Ectodermal cell (in vitro differentiated cells): ENCODE data around the gene ECT2L.

Source experiments
- H3K27ac ChIP-seq: 2 replicates; pipeline ENCODE4 v1.7.0; 2013; ENCODE audit warnings: mild to moderate bottlenecking, low read depth, low read length; ENCODE audit not compliant: insufficient read depth, poor library complexity, severe bottlenecking
- H3K27me3 ChIP-seq: 2 replicates; pipeline ENCODE4 v1.7.0; 2013; ENCODE audit warnings: mild to moderate bottlenecking, low read length; ENCODE audit not compliant: insufficient read depth, control insufficient read depth, poor library complexity, severe bottlenecking
- H3K36me3 ChIP-seq: one replicate; pipeline ENCODE4 v1.7.0; 2013; ENCODE audit warnings: low read length; ENCODE audit not compliant: control insufficient read depth, insufficient read depth
- H3K4me1 ChIP-seq: one replicate; pipeline ENCODE4 v1.7.0; 2013; ENCODE audit warnings: low read length; ENCODE audit not compliant: control insufficient read depth, insufficient read depth
- H3K4me3 ChIP-seq: 2 replicates; pipeline ENCODE4 v1.7.0; 2013; ENCODE audit warnings: low read depth, low read length, control low read depth; ENCODE audit not compliant: insufficient read depth
- H3K9me3 ChIP-seq: 2 replicates; pipeline ENCODE4 v1.7.0; 2013; ENCODE audit warnings: mild to moderate bottlenecking, low read length, moderate library complexity; ENCODE audit not compliant: control insufficient read depth
- WGBS, 2 experiments: methylation state at CpG; one replicate each; pipeline ENCODE4 v1.1.7; 2013; ENCODE audit warnings: missing lambda C conversion rate in 2 of 2; 5-methylcytosine and 5-hydroxymethylcytosine counted together

The ECT2L gene

DNA sequence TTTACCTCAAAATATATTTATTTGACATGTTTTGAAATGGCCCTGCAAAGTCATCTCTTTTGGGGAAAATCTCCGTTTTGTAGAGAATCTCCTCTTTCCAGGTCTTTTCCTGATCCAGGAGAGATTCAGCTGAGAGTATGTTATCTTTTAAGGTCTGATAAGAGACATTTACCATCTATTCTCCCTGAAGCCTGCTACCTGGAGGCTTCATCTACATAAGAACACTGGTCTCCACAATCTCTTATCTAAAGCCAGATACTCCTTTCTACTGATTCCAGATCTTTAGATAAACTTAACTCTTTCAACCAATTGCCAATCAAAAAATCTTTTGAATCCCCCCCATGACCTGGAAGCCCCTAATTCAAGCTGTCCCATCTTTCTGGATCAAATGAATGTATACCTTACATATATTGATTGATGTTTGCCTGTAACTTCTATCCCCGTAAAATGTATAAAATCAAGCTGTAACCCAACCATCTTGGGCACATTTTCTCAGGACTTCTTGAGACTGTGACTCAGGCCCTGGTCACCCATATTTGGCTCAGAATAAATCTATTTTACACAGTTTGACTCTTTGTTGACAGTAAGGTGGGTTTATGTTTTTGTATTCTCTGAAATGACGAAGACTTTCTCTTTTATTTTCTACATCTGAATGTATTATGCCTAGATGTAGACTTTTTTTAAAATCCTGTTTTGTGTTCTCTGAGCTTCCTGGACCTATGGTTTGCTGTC lies 95.5 kb downstream of the ECT2L start:
- Histone ChIP-seq H3K27me3 (no peaks in the 10 kb centered on the region), H3K4me3 (no peak overlapping the region), H3K9me3 (no peaks in the 10 kb centered on the region), H3K4me1 (no peaks in the 10 kb centered on the region), H3K27ac (no peak overlapping the region), H3K36me3 (no peaks in the 10 kb centered on the region)
- WGBS, 2 experiments, result 94 to 97% methylated on average over 2 of the region's 3 CpGs

DNA sequence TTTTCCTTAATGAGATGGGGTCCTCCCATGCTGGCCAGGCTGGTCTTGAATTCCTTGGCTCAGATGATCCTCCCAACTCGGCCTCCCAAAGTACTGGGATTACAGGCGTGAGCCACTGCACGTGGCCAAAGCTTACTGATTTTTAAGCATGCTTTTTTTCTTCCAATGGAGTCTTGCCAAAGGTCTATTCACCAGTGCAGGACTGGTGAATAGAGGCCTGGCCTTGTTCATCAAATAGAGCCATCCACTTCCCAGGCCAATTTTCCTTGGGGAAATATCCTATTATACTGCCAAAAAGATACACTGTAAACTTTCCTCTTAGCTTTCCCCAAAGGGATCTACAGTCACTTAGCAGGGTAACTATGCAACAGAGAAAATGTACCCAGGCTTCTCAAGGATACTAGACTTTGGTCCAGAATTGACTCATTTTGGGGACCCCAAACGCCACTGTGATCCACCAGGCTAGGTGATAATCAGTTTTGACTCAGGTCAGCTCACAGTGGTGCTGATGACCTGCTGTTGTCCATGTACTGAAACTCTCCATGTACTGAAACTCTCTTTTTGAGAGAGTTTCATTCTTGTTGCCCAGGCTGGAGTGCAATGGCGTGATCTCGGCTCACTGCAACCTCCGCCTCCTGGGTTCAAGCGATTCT lies 100.3 kb downstream of the ECT2L start:
- no peaks in the 10 kb centered on the region for H3K4me1 ChIP-seq
- H3K27me3 ChIP-seq, result no peaks in the 10 kb centered on the region
- H3K4me3 ChIP-seq, result no peak overlapping the region
- H3K36me3 ChIP-seq, result no peaks in the 10 kb centered on the region
- H3K9me3 ChIP-seq, result no peaks in the 10 kb centered on the region
- H3K27ac ChIP-seq, result no peak overlapping the region
- WGBS, 2 experiments, result 93% methylated on average over 8 of the region's 8 CpGs

DNA sequence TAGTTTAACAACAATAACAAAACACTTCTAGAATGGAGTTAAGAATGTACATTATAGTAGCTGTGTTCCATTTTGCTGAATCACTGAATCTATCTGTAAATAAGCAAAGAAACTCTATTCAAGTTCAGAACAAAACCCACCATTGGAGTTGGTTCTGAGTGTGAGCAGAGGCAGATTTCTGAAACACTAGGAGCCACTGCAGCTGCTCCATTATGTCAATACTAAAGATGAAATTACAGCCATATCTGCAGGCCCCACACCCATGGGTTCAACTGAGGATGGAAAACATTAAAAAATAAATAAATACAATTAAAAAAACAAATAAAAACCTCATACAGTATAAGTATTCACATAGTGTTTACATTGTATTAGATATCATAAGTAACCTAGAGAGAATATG lies 101.1 kb downstream of the ECT2L start:
- Histone ChIP-seq H3K36me3 (no peaks in the 10 kb centered on the region), H3K27me3 (no peaks in the 10 kb centered on the region), H3K27ac (no peak overlapping the region), H3K4me3 (no peak overlapping the region), H3K9me3 (no peaks in the 10 kb centered on the region), H3K4me1 (no peaks in the 10 kb centered on the region)

DNA sequence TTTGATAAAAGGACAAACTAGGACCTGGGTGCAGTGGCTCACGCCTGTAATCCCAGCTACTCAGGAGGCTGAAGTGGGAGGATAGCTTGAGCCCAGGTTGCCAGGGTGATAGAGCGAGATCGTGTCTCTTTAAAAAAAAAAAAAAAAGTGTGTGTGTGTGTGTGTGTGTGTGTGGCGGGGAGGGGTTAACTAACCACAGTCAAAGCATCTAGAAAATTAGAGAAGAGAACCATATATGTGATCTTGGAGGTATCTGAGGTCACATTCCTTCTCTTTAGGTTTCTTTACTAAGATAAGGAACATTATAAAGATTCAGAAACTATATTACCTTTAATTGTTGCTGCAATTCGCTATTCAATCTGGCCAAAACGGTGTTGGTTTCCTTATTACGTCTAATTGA lies 111.3 kb downstream of the ECT2L start:
- Histone ChIP-seq H3K4me1 (no peaks in the 10 kb centered on the region), H3K9me3 (no peaks in the 10 kb centered on the region), H3K27ac (no peak overlapping the region), H3K4me3 (no peak overlapping the region), H3K36me3 (peaks cover 36% of the 10 kb centered on the region), H3K27me3 (no peaks in the 10 kb centered on the region)
- 92 to 97% methylated on average over 5 to 6 of the region's 7 CpGs for WGBS, 2 experiments

DNA sequence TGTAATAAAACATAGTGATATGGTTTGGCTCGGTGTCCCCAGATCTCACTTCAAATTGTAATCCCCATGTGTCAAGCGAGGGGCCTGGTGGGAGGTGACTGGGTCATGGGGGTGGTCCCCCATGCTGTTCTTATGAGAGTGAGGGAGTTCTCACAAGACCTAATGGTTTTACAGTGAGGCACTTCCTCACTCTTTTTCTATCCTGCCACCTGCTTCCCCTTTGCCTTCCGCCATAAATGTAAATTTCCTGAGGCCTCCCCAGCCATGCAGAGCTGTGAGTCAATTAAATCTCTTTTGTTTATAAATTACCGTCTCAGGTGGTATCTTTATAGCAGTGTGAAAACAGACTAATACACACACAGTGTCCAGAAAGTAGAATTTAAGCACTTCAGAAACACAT lies 113.6 kb downstream of the ECT2L start:
- H3K4me1 ChIP-seq, result no peaks in the 10 kb centered on the region
- no peaks in the 10 kb centered on the region for H3K27me3 ChIP-seq
- 76% methylated on average over 4 of the region's 4 CpGs for WGBS, 2 experiments
- H3K27ac ChIP-seq, result no peak overlapping the region
- no peak overlapping the region for H3K4me3 ChIP-seq
- H3K9me3 ChIP-seq, result no peaks in the 10 kb centered on the region
- H3K36me3 ChIP-seq, result peaks cover 47% of the 10 kb centered on the region

DNA sequence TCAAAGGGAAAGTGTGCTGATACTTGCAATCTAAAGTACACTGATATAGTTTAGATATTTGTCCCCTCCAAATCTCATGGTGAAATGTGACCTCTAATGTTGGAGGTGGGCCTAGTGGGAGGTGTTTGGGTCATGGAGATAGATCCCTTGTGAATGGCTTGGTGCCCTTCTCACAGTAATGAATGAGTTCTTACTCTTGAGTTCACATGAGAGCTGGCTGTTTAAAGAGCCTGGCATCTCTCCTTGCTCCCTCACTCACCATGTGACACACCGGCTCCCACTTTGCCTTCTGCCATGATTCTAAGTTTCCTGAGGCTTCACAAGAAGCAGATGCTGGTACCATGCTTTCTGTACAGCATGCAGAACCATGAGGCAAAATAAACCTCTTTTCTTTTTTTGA lies 114.1 kb downstream of the ECT2L start:
- H3K9me3 ChIP-seq, result no peaks in the 10 kb centered on the region
- peaks cover 48% of the 10 kb centered on the region for H3K36me3 ChIP-seq
- H3K4me3 ChIP-seq, result no peak overlapping the region
- 86 to 87% methylated on average over 1 of the region's 1 CpG for WGBS, 2 experiments
- no peaks in the 10 kb centered on the region for H3K27me3 ChIP-seq
- H3K4me1 ChIP-seq, result no peaks in the 10 kb centered on the region
- H3K27ac ChIP-seq, result no peak overlapping the region

DNA sequence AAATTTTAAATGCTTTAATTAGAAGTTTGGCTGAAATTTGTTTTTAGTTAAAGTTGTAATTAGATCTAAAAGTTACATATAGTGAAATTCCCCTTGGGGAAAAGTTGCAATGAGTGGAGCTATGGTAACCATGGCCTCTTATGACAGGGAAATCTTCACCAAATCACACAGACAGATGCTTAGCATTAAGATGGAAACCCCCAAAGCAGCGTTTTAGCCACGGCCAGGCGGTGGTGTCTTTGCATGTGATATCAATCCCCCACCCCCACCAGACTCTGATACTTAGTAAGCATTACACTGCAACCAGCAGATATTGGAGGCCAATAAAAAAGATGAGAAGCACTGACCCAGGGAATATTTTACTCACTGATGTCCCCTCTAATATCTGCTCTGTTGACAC lies 116.4 kb downstream of the ECT2L start:
- Histone ChIP-seq H3K4me3 (no peak overlapping the region), H3K4me1 (no peaks in the 10 kb centered on the region), H3K27me3 (no peaks in the 10 kb centered on the region), H3K9me3 (no peaks in the 10 kb centered on the region), H3K27ac (no peak overlapping the region), H3K36me3 (peaks cover 40% of the 10 kb centered on the region)
- WGBS, 2 experiments, result 81 to 87% methylated on average over 3 of the region's 3 CpGs

DNA sequence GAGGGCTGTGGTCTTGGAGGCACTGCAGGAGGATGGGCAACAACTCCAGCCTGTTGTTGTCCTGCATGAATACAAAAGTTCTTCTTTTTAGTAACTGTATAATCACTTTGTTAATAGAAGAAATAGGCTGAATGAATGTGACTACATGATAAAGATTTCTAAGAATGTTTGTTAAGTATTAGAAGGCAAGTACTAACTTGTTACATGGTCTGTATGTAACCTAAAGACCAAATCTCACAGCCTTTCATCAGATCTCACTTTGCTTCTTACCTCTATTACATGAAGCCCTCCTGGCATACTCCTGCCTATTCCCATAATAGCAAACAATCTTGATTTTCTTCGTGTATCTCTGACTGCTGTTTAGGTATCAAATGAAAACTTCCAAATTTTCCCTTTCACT lies 118.8 kb downstream of the ECT2L start:
- Histone ChIP-seq H3K36me3 (peaks cover 30% of the 10 kb centered on the region), H3K27me3 (no peaks in the 10 kb centered on the region), H3K27ac (no peak overlapping the region), H3K4me3 (no peak overlapping the region), H3K4me1 (no peaks in the 10 kb centered on the region), H3K9me3 (no peaks in the 10 kb centered on the region)
- 93 to 94% methylated on average over 1 of the region's 1 CpG for WGBS, 2 experiments

DNA sequence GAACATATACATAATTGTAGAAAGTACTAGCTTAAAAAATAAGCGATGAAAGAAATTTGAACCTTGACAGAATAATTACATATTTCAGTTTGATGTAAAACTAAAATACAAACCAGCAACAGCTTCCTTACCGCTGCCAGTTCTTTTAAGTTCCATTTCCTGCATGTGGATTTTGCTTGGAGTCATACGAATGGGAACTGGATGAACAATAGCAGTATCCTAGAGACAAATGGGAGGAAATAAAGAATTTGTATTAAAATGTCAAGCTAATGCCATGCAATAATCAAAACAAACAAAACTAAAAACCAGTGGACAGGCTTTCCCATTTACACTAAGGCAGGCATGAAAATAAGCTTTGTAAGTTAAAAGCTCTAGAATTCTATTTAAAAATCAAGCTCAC lies 125.0 kb downstream of the ECT2L start:
- H3K27me3 ChIP-seq, result no peaks in the 10 kb centered on the region

DNA sequence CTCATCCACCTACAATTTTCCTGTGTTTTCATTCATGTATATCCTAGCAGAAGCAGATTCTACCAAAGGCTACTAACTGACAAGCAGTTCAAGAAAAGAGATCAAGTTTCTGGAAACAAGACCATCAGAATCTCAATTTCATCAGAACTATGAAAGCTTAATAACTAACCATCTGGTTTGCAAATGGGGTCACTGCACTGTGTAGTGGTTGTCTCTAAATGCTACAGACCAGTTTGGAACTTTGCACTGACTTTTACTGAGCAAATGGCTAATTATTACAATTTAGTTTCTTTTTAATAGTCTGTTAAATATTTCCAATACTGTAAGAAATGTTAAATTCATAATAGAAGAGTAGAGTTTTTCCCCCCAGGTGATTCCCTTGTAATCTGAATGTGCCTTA lies 127.7 kb downstream of the ECT2L start:
- no peak overlapping the region for H3K27ac ChIP-seq
- no peaks in the 10 kb centered on the region for H3K27me3 ChIP-seq
- peaks cover 8% of the 10 kb centered on the region for H3K36me3 ChIP-seq
- no peak overlapping the region for H3K4me3 ChIP-seq
- no peaks in the 10 kb centered on the region for H3K9me3 ChIP-seq
- no peaks in the 10 kb centered on the region for H3K4me1 ChIP-seq

More for the DNA sequence above, 125.0 kb downstream of the ECT2L start:
- no peak overlapping the region for H3K4me3 ChIP-seq
- no peak overlapping the region for H3K27ac ChIP-seq
- WGBS, 2 experiments, result 97 to 100% methylated on average over 2 of the region's 3 CpGs
- H3K36me3 ChIP-seq, result peaks cover 12% of the 10 kb centered on the region
- no peaks in the 10 kb centered on the region for H3K9me3 ChIP-seq
- H3K4me1 ChIP-seq, result no peaks in the 10 kb centered on the region
